DOHH2 (cell line): ENCODE data around the gene CMTM4.

Source experiments
- EZH2phosphoT487 ChIP-seq: fragments of 200-600 bp; sonication (generic); IDR thresholded peaks from 2 replicates; pipeline ENCODE4 v1.6.1; 2017; ENCODE audit warnings: borderline replicate concordance, mild to moderate bottlenecking, antibody characterized with exemption, low read length, moderate library complexity, mixed read lengths
- TF ChIP-seq, protein P1 (sequence below): fragments of 200-600 bp; sonication (generic); IDR thresholded peaks from one replicate; pipeline ENCODE4 v1.5.1; 2014; ENCODE audit warnings: antibody characterized with exemption, mild to moderate bottlenecking, low read depth, low read length; ENCODE audit not compliant: poor library complexity, severe bottlenecking

DNA sequence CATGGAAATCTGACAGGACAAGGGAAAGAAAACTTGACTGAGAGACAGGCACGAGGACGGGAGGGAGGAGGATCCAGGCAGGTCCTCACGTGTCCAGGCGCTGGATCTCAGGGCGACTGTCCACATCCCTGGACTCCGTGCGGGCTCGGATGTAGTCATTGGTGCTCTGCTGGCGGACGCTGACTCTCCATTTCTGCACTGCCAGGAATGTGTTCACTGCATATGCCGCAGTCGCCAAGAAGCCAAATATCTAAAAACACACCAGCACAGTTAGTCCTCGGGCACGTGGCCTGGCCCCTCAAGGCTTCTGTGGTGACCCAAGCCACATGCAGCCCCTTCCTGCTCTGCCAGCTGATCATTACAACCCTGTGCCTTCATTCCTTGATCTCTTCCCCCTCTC is 74.6 kb downstream of the CMTM4 start:
- TF ChIP-seq, protein P1, sequence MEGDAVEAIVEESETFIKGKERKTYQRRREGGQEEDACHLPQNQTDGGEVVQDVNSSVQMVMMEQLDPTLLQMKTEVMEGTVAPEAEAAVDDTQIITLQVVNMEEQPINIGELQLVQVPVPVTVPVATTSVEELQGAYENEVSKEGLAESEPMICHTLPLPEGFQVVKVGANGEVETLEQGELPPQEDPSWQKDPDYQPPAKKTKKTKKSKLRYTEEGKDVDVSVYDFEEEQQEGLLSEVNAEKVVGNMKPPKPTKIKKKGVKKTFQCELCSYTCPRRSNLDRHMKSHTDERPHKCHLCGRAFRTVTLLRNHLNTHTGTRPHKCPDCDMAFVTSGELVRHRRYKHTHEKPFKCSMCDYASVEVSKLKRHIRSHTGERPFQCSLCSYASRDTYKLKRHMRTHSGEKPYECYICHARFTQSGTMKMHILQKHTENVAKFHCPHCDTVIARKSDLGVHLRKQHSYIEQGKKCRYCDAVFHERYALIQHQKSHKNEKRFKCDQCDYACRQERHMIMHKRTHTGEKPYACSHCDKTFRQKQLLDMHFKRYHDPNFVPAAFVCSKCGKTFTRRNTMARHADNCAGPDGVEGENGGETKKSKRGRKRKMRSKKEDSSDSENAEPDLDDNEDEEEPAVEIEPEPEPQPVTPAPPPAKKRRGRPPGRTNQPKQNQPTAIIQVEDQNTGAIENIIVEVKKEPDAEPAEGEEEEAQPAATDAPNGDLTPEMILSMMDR, result no peak
- no peak for TF ChIP-seq EZH2phosphoT487
